ENCODE data around the gene PTPRT. TPM values are rescaled to one million over a fixed set of nuclear protein-coding genes. Genes with fewer than 3 reads are reported as not detected.

PTPRT gene
- total RNA-seq, 2 experiments from 2014 or later, result not detected

- ChIA-PET CTCF (no interaction called here), POLR2A (no interaction called here)
- H3K4me1 Mint-ChIP-seq (ENCODE audit: low read depth), result no peaks in the 10 kb centered on the region
- no peak overlapping the region for H3K27ac Mint-ChIP-seq
- no peak for ATAC-seq
- H3K36me3 Mint-ChIP-seq (ENCODE audit: low read depth), result no peaks in the 10 kb centered on the region
- no peaks in the 10 kb centered on the region for H3K27me3 Mint-ChIP-seq (ENCODE audit: low read depth)
- no peaks in the 10 kb centered on the region for H3K9me3 Mint-ChIP-seq (ENCODE audit: insufficient read depth)
- no peak for DNase-seq
- H3K4me3 Mint-ChIP-seq, result no peak overlapping the region
Observed at GRCh38 chr20:42204109-42204660, 985.5 kb downstream of the PTPRT start.

- no peaks in the 10 kb centered on the region for H3K4me1 Mint-ChIP-seq (ENCODE audit: low read depth)
- CTCF ChIA-PET, result no interaction called here
- no peak for ATAC-seq
Observed at GRCh38 chr20:42197599-42197998, 992.1 kb downstream of the PTPRT start.

GRCh38 chr20:42193119-42193518, 996.6 kb downstream of the PTPRT start:
- H3K4me3 Mint-ChIP-seq, result no peak overlapping the region
- ChIA-PET POLR2A (no interaction called here), CTCF (interaction anchor here (0.5 kb wide), 1 partner anchor 899 kb away, joined by 3 read pairs; no protein-coding TSS in a partner anchor)
- no peaks in the 10 kb centered on the region for H3K27me3 Mint-ChIP-seq (ENCODE audit: low read depth)
- no peaks in the 10 kb centered on the region for H3K9me3 Mint-ChIP-seq (ENCODE audit: insufficient read depth)
- no peak overlapping the region for H3K27ac Mint-ChIP-seq
- DNase-seq (no peak), ATAC-seq (no peak)
- no peaks in the 10 kb centered on the region for H3K36me3 Mint-ChIP-seq (ENCODE audit: low read depth)
- no peaks in the 10 kb centered on the region for H3K4me1 Mint-ChIP-seq (ENCODE audit: low read depth)

More at GRCh38 chr20:42197599-42197998, 992.1 kb downstream of the PTPRT start:
- H3K9me3 Mint-ChIP-seq (ENCODE audit: insufficient read depth), result no peaks in the 10 kb centered on the region
- POLR2A ChIA-PET, result no interaction called here
- H3K27ac Mint-ChIP-seq, result no peak overlapping the region
- DNase-seq, result no peak
- no peaks in the 10 kb centered on the region for H3K27me3 Mint-ChIP-seq (ENCODE audit: low read depth)
- no peak overlapping the region for H3K4me3 Mint-ChIP-seq
- H3K36me3 Mint-ChIP-seq (ENCODE audit: low read depth), result no peaks in the 10 kb centered on the region

GRCh38 chr20:42192321-42192720, 997.4 kb downstream of the PTPRT start:
- Mint-ChIP-seq H3K4me1 (ENCODE audit: low read depth) (no peaks in the 10 kb centered on the region), H3K9me3 (ENCODE audit: insufficient read depth) (no peaks in the 10 kb centered on the region), H3K4me3 (no peak overlapping the region), H3K36me3 (ENCODE audit: low read depth) (no peaks in the 10 kb centered on the region), H3K27me3 (ENCODE audit: low read depth) (no peaks in the 10 kb centered on the region), H3K27ac (no peak overlapping the region)
- CTCF ChIA-PET, result no interaction called here
- ATAC-seq, result no peak
- no peak for DNase-seq
- POLR2A ChIA-PET, result no interaction called here

- Mint-ChIP-seq H3K4me3 (no peak overlapping the region), H3K27me3 (ENCODE audit: low read depth) (no peaks in the 10 kb centered on the region), H3K9me3 (ENCODE audit: insufficient read depth) (no peaks in the 10 kb centered on the region), H3K36me3 (ENCODE audit: low read depth) (no peaks in the 10 kb centered on the region), H3K27ac (no peak overlapping the region), H3K4me1 (ENCODE audit: low read depth) (no peaks in the 10 kb centered on the region)
- ChIA-PET POLR2A (no interaction called here), CTCF (no interaction called here)
- no peak for ATAC-seq
- no peak for DNase-seq
Observed at GRCh38 chr20:42191140-42191860, 998.4 kb downstream of the PTPRT start.

- H3K27ac Mint-ChIP-seq, result no peak overlapping the region
- H3K4me1 Mint-ChIP-seq (ENCODE audit: low read depth), result no peaks in the 10 kb centered on the region
- CTCF ChIA-PET, result no interaction called here
- DNase-seq, result no peak
- no peaks in the 10 kb centered on the region for H3K9me3 Mint-ChIP-seq (ENCODE audit: insufficient read depth)
- POLR2A ChIA-PET, result no interaction called here
- no peaks in the 10 kb centered on the region for H3K27me3 Mint-ChIP-seq (ENCODE audit: low read depth)
- no peak overlapping the region for H3K4me3 Mint-ChIP-seq
- H3K36me3 Mint-ChIP-seq (ENCODE audit: low read depth), result no peaks in the 10 kb centered on the region
- ATAC-seq, result no peak
Observed at GRCh38 chr20:42190084-42190483, 999.6 kb downstream of the PTPRT start.

- DNase-seq, result no peak
- ChIA-PET CTCF (interaction anchor here (0.7 kb wide), 1 partner anchor 13 kb away, joined by 3 read pairs; no protein-coding TSS in a partner anchor), POLR2A (no interaction called here)
- no peak for ATAC-seq
- Mint-ChIP-seq H3K4me3 (no peak overlapping the region), H3K4me1 (ENCODE audit: low read depth) (no peaks in the 10 kb centered on the region), H3K27ac (no peak overlapping the region), H3K36me3 (ENCODE audit: low read depth) (no peaks in the 10 kb centered on the region), H3K9me3 (ENCODE audit: insufficient read depth) (no peaks in the 10 kb centered on the region), H3K27me3 (ENCODE audit: low read depth) (no peaks in the 10 kb centered on the region)
Observed at GRCh38 chr20:42186337-42186736, 1003.4 kb downstream of the PTPRT start.

GRCh38 chr20:42183147-42183546, 1006.6 kb downstream of the PTPRT start:
- DNase-seq, result no peak
- ChIA-PET POLR2A (interaction anchor here (0.6 kb wide), 1 partner anchor 161 kb away, joined by 3 read pairs; no protein-coding TSS in a partner anchor), CTCF (no interaction called here)
- ATAC-seq, result no peak
- Mint-ChIP-seq H3K27me3 (ENCODE audit: low read depth) (no peaks in the 10 kb centered on the region), H3K4me1 (ENCODE audit: low read depth) (no peaks in the 10 kb centered on the region), H3K9me3 (ENCODE audit: insufficient read depth) (no peaks in the 10 kb centered on the region), H3K4me3 (no peak overlapping the region), H3K36me3 (ENCODE audit: low read depth) (no peaks in the 10 kb centered on the region), H3K27ac (no peak overlapping the region)

- H3K9me3 Mint-ChIP-seq (ENCODE audit: insufficient read depth), result no peaks in the 10 kb centered on the region
- ChIA-PET POLR2A (no interaction called here), CTCF (no interaction called here)
- no peaks in the 10 kb centered on the region for H3K27me3 Mint-ChIP-seq (ENCODE audit: low read depth)
- H3K4me3 Mint-ChIP-seq, result no peak overlapping the region
- no peaks in the 10 kb centered on the region for H3K36me3 Mint-ChIP-seq (ENCODE audit: low read depth)
- H3K4me1 Mint-ChIP-seq (ENCODE audit: low read depth), result no peaks in the 10 kb centered on the region
- no peak for ATAC-seq
- H3K27ac Mint-ChIP-seq, result no peak overlapping the region
- DNase-seq, result no peak
Observed at GRCh38 chr20:42181064-42181463, 1008.6 kb downstream of the PTPRT start.

GRCh38 chr20:42179768-42180167, 1009.9 kb downstream of the PTPRT start:
- Mint-ChIP-seq H3K36me3 (ENCODE audit: low read depth) (no peaks in the 10 kb centered on the region), H3K27me3 (ENCODE audit: low read depth) (no peaks in the 10 kb centered on the region), H3K27ac (no peak overlapping the region), H3K4me3 (no peak overlapping the region), H3K9me3 (ENCODE audit: insufficient read depth) (no peaks in the 10 kb centered on the region), H3K4me1 (ENCODE audit: low read depth) (no peaks in the 10 kb centered on the region)
- ChIA-PET CTCF (no interaction called here), POLR2A (no interaction called here)
- ATAC-seq (no peak), DNase-seq (no peak)

- DNase-seq, result no peak
- ChIA-PET POLR2A (no interaction called here), CTCF (interaction anchor here (0.6 kb wide), 1 partner anchor 13 kb away, joined by 3 read pairs; no protein-coding TSS in a partner anchor)
- ATAC-seq, result no peak
- no peaks in the 10 kb centered on the region for H3K9me3 Mint-ChIP-seq (ENCODE audit: insufficient read depth)
- no peak overlapping the region for H3K27ac Mint-ChIP-seq
- H3K36me3 Mint-ChIP-seq (ENCODE audit: low read depth), result no peaks in the 10 kb centered on the region
- H3K4me3 Mint-ChIP-seq, result no peak overlapping the region
- H3K27me3 Mint-ChIP-seq (ENCODE audit: low read depth), result no peaks in the 10 kb centered on the region
- no peaks in the 10 kb centered on the region for H3K4me1 Mint-ChIP-seq (ENCODE audit: low read depth)
Observed at GRCh38 chr20:42173440-42173839, 1016.3 kb downstream of the PTPRT start.

GRCh38 chr20:42164121-42164890, 1025.4 kb downstream of the PTPRT start:
- no peaks in the 10 kb centered on the region for H3K27me3 Mint-ChIP-seq (ENCODE audit: low read depth)
- ChIA-PET CTCF (no interaction called here), POLR2A (no interaction called here)

More at GRCh38 chr20:42164121-42164890, 1025.4 kb downstream of the PTPRT start:
- H3K4me1 Mint-ChIP-seq (ENCODE audit: low read depth), result no peaks in the 10 kb centered on the region
- H3K36me3 Mint-ChIP-seq (ENCODE audit: low read depth), result no peaks in the 10 kb centered on the region
- no peak overlapping the region for H3K27ac Mint-ChIP-seq
- H3K4me3 Mint-ChIP-seq, result no peak overlapping the region
- no peak for ATAC-seq
- no peaks in the 10 kb centered on the region for H3K9me3 Mint-ChIP-seq (ENCODE audit: insufficient read depth)
- no peak for DNase-seq

Data from activated CD8-positive, alpha-beta T cell treated with anti-CD3 and anti-CD28 coated beads, Interleukin-2, amount 10 ng/mL, durations not matched to agents 7 days and 5 days (primary cell).